Activated CD8-positive, alpha-beta T cell treated with anti-CD3 and anti-CD28 coated beads for 36 hours (primary cell): Measurements from ENCODE around the gene MOB4. TPM values are rescaled to one million over a fixed set of nuclear protein-coding genes. Genes with fewer than 3 reads are reported as not detected.
"Not testable (repeated sequence)": the region's sequence is repeated elsewhere in the genome, so short reads cannot be mapped to it uniquely, and the experiment has no call there.

ENCODE experiments used
- ATAC-seq: fragments of 200-7000 bp; cut with Tn5 transposase; one replicate; pipeline ENCODE4 v1.10.0; 2021; ENCODE audit warnings: mild to moderate bottlenecking, moderate library complexity
- CTCF ChIA-PET: fragments of 350-600 bp; sonication (Branson Sonifier 250); formaldehyde crosslinking; loops from one replicate; lab custom pipeline; 2021; ENCODE audit warnings: antibody characterized with exemption; lab: Charles Lee
- POLR2A ChIA-PET: fragments of 350-600 bp; sonication (Branson Sonifier 250); formaldehyde crosslinking; loops from one replicate; lab custom pipeline; 2021; ENCODE audit warnings: antibody characterized with exemption; lab: Charles Lee
- DNase-seq: peaks from one replicate; pipeline ENCODE4 v3.0.0-alpha.2; 2020
- H3K27ac Mint-ChIP-seq: one replicate; pipeline ENCODE4 v1.8.0; 2021; ENCODE audit warnings: mild to moderate bottlenecking, mixed read lengths
- H3K27me3 Mint-ChIP-seq: one replicate; pipeline ENCODE4 v1.8.0; 2021; ENCODE audit warnings: mixed read lengths
- H3K36me3 Mint-ChIP-seq: one replicate; pipeline ENCODE4 v1.8.0; 2021; ENCODE audit warnings: low read depth, mixed read lengths
- H3K4me1 Mint-ChIP-seq: one replicate; pipeline ENCODE4 v1.8.0; 2021; ENCODE audit warnings: low read depth, mixed read lengths
- H3K4me3 Mint-ChIP-seq: one replicate; pipeline ENCODE4 v1.8.0; 2021; ENCODE audit warnings: mild to moderate bottlenecking, moderate library complexity, mixed read lengths
- H3K9me3 Mint-ChIP-seq: one replicate; pipeline ENCODE4 v1.8.0; 2021; ENCODE audit warnings: mixed read lengths
- CTCF ChIP-seq: fragments of 200-600 bp; IDR thresholded peaks from one replicate; pipeline ENCODE4 v1.8.0; 2022; ENCODE audit warnings: antibody characterized with exemption, mild to moderate bottlenecking
- intact Hi-C: fragments of 100-400 bp; cut with micrococcal nuclease; formaldehyde crosslinking; loops from one replicate; pipeline ENCODE4 v1.10.0; 2022
- total RNA-seq, 2 experiments: library from RNA; stranded (reverse); gene quantifications; one replicate each; pipeline ENCODE4 v1.2.3, GENCODE V29; 2021

MOB4 gene
- total RNA-seq, 2 experiments from 2014 or later = 15.1 to 15.9 TPM

DNA sequence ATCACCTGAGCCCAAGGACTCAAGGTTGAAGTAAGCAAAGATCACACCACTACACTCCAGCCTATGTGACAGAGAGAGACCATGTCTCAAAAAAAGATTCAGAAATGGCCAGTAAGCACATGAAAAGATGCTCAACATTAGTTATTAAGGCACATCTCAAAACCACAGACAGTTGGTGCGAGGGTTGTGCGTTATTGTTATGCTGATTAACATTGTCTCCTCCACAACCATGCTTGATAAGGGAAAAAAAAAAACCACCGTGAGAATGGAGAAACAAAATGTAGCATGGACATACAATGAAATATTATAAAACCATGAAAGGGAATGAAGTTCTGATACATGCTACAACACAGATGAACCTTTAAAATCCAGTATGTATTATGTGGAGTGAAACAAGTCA is 27.3 kb downstream of the MOB4 start:
- H3K27me3 Mint-ChIP-seq = no peaks in the 10 kb centered on the region
- no peak overlapping the region for H3K27ac Mint-ChIP-seq
- ChIA-PET POLR2A (interaction anchor here (0.6 kb wide), 1 partner anchor 162 kb away, joined by 3 read pairs; the partner anchor contains the start of gene MARS2), CTCF (no interaction called here)
- H3K4me1 Mint-ChIP-seq = peaks cover 17% of the 10 kb centered on the region
- no peak for ATAC-seq
- no peak overlapping the region for H3K4me3 Mint-ChIP-seq
- no peaks in the 10 kb centered on the region for H3K9me3 Mint-ChIP-seq
- TF ChIP-seq CTCF = no peak
- intact Hi-C loops = no loop called here
- peaks cover 34% of the 10 kb centered on the region for H3K36me3 Mint-ChIP-seq
- no peak for DNase-seq

DNA sequence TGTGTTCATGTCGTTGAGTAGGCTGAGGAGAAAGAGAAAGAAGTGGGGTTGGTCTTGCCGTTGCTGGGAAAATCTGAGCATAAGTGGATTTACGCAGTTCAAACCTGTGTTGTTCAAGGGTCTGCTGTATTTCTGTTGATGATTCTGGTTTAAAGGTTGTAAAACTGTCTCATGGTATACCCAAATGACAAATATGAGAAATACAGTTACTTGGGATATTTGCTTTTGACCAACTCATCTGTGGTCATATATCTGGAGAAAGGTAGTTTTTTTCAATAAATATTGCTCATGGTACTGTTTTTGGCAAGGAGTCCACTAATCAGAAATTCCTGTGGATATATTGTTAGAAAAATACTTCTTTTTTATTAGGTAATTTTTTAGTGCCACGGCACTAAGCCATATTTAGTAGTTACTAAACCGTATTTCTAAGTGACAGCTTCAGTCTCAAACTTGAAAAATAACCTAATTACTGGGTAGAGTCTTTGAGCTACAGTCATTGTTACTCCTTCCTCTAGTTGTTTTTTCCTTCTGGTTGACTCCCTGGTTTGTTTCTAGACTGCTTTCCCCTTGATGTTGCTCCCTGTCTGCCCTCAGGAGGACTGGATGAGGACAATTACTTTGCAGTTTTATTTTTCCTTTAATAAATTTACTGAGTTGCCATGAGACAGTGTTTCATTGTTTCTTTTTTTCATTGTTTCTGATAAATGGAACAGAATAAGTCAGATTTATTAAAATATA is 31.5 kb downstream of the MOB4 start:
- Mint-ChIP-seq H3K27me3 (no peaks in the 10 kb centered on the region), H3K36me3 (peaks cover 24% of the 10 kb centered on the region), H3K4me3 (no peak overlapping the region), H3K27ac (no peak overlapping the region), H3K9me3 (no peaks in the 10 kb centered on the region), H3K4me1 (peaks cover 2% of the 10 kb centered on the region)
- intact Hi-C loops = no loop called here
- ATAC-seq = no peak
- no peak for TF ChIP-seq CTCF
- DNase-seq = no peak
- ChIA-PET CTCF (no interaction called here), POLR2A (no interaction called here)

DNA sequence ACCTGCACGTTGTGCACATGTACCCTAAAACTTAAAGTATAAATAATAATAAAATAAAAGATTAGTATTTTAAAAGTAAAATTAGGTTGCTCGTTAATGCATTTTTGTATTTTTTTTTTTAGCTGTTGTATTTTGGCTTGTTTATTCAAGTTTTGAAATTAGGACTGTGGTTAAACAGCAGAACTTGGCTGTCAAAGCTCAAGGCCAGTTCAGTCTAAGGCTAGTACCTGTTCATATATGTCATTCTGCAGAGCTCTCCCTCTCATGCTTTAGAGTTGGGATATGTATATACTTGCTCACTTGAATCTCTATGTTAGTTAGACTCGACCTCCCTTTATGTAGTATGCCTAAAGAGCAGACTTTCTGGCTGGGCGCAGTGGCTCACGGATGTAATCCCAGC is 32.7 kb downstream of the MOB4 start:
- TF ChIP-seq CTCF = no peak
- H3K36me3 Mint-ChIP-seq = peaks cover 23% of the 10 kb centered on the region
- ATAC-seq = no peak
- no peaks in the 10 kb centered on the region for H3K27me3 Mint-ChIP-seq
- H3K9me3 Mint-ChIP-seq = no peaks in the 10 kb centered on the region
- no peak for DNase-seq
- intact Hi-C loops = no loop called here
- no peak overlapping the region for H3K4me3 Mint-ChIP-seq
- H3K27ac Mint-ChIP-seq = no peak overlapping the region
- H3K4me1 Mint-ChIP-seq = peaks cover 2% of the 10 kb centered on the region
- CTCF ChIA-PET = no interaction called here
- POLR2A ChIA-PET = no interaction called here

GRCh38 chr2:197551260-197551659 is 35.4 kb downstream of the MOB4 start:
- intact Hi-C loops, DNase-seq, H3K4me1 Mint-ChIP-seq, H3K27ac Mint-ChIP-seq, ATAC-seq, POLR2A ChIA-PET, CTCF ChIA-PET, H3K27me3 Mint-ChIP-seq, H3K9me3 Mint-ChIP-seq, H3K4me3 Mint-ChIP-seq: not testable (repeated sequence)
- peaks cover 21% of the 10 kb centered on the region for H3K36me3 Mint-ChIP-seq

GRCh38 chr2:197555467-197555866 is 39.6 kb downstream of the MOB4 start:
- CTCF ChIA-PET = no interaction called here
- Mint-ChIP-seq H3K4me1 (peaks cover 4% of the 10 kb centered on the region), H3K36me3 (peaks cover 16% of the 10 kb centered on the region), H3K9me3 (no peaks in the 10 kb centered on the region), H3K27me3 (no peaks in the 10 kb centered on the region), H3K4me3 (no peak overlapping the region), H3K27ac (no peak overlapping the region)
- ATAC-seq (no peak), DNase-seq (no peak)
- no peak for TF ChIP-seq CTCF
- intact Hi-C loops = no loop called here
- POLR2A ChIA-PET = no interaction called here
